GM10266 (cell line): ENCODE results near the gene CHST15.

Experiments used
- DNase-seq: peaks from one replicate; pipeline ENCODE4 v3.0.0; 2012; ENCODE audit errors: extremely low spot score
- TF ChIP-seq, protein P1 (sequence below): IDR thresholded peaks from 2 replicates; pipeline ENCODE4 v1.5.1; 2012; ENCODE audit warnings: mild to moderate bottlenecking, low read depth; ENCODE audit not compliant: control insufficient read depth, insufficient read depth; ENCODE audit errors: missing control alignments

The CHST15 gene

DNA sequence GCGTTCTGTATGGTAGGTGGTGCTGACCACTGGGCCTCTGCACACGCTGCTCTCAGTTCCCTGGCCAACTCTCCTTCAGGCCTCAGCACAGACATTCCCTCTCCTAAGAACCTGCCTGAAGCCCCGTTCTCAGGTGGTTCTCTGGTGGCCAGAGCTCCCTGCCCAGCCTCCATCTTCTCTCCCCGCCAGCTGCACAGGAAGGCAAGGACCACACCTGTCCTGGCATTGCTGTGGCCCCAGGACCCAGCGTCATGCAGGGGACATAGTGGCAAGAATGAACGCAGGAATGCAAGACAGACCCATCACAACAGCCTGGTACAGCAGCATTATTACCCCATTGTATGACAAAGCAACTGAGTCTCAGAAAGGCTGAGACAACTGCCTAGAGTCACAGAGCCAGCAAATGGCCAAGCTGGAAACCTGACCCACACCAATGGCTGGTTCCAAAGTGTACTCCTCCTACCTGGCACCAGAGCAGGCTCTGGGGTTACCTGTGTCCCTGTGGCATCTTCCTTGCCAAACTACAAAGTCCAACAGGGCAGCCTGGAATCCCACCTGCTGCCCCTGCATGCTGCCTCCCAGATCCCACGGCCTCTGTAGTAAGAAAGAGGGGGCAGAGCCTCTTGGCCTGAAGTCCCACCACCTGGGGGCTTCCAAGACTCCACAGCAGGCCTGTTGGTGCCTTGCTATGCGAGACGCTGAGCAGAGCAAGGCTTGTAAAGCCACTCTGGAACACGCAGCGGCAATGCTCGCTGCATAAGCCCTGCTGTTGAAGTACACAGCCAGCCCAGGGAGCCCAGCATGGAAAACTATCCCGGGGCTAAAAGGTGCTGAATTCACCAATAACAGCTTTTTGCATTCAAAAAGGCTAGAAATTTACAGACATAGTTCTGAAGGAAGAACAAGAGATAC lies 73.3 kb downstream of the CHST15 start:
- TF ChIP-seq, protein P1, sequence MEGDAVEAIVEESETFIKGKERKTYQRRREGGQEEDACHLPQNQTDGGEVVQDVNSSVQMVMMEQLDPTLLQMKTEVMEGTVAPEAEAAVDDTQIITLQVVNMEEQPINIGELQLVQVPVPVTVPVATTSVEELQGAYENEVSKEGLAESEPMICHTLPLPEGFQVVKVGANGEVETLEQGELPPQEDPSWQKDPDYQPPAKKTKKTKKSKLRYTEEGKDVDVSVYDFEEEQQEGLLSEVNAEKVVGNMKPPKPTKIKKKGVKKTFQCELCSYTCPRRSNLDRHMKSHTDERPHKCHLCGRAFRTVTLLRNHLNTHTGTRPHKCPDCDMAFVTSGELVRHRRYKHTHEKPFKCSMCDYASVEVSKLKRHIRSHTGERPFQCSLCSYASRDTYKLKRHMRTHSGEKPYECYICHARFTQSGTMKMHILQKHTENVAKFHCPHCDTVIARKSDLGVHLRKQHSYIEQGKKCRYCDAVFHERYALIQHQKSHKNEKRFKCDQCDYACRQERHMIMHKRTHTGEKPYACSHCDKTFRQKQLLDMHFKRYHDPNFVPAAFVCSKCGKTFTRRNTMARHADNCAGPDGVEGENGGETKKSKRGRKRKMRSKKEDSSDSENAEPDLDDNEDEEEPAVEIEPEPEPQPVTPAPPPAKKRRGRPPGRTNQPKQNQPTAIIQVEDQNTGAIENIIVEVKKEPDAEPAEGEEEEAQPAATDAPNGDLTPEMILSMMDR = no peak
- no peak for DNase-seq

DNA sequence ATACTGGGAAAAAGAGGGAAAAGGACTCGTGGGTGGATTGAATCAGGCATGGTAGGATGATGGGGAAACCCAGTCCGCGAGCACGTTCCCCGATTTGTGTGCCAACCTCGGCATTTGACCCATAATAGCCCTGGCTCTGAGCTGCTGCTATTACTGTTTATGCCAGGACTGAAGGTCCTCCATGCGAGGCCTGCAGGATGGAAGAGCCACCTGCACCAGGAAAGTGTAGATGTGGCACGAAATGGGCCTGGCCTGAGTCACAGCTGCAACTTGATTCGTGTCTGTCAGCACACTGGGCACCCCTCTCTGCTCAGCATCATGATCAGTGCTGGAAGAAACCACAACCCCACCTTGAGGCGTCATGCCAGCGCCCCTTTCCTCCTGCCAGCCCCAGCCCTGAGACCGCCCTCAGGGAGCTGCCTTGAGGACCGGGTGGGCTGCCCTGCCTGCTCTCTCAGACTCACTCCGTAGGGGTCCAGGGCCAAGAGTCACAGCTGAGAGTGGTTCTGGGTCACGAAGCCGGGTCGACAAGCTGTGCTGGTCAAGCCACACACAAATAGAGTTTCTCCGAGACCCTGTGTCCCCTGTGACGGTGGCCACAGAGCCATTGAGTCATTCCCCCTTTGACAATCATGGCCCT lies 74.4 kb downstream of the CHST15 start:
- DNase-seq = no peak
- TF ChIP-seq, protein P1 = no peak

GRCh38 chr10:124017729-124018128 lies 75.7 kb downstream of the CHST15 start:
- TF ChIP-seq, protein P1 = no peak
- no peak for DNase-seq

GRCh38 chr10:124016804-124017375 lies 76.5 kb downstream of the CHST15 start:
- TF ChIP-seq, protein P1 = no peak
- no peak for DNase-seq

DNA sequence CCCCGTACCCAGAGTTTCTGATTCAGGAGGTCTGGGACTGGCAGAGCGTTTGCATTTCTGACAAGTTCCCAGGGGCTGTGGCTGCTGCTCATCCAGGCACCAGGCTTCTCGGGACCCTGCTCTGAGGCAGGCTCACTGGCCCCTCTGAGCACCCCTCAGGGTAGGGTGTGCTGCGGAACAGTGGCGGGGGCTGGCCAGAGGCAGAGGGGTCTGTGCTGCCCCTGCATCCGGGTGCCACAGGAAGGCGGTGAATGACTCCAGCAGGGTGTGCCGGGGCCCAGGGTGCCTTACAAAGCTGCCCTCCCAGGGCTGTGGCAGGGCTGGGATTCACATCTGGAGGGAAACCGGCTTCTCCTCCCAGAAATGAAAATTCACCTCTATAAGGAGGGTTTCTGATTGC lies 77.4 kb downstream of the CHST15 start:
- TF ChIP-seq, protein P1 = no peak
- DNase-seq = no peak

- TF ChIP-seq, protein P1 = no peak
- no peak for DNase-seq
Observed at GRCh38 chr10:124014416-124015154, 78.8 kb downstream of the CHST15 start.
